Iris pigment epithelial cell (primary cell): ENCODE results near the gene CDH13.

ENCODE experiments used
- DNase-seq: peaks from one replicate; pipeline ENCODE4 v3.0.0-alpha.2; 2011; ENCODE audit warnings: low read depth

Gene CDH13

GRCh38 chr16:82628088-82628423 lies 1.3 kb downstream of the CDH13 start:
- no peak for DNase-seq

GRCh38 chr16:82628711-82629110 lies 1.9 kb downstream of the CDH13 start:
- no peak for DNase-seq

GRCh38 chr16:82629441-82630027 lies 2.8 kb downstream of the CDH13 start:
- peak; percentile 51 for DNase-seq

- peak; percentile 48 for DNase-seq
Observed at GRCh38 chr16:82630219-82630618, 3.5 kb downstream of the CDH13 start.

- peak; percentile 52 for DNase-seq
Observed at GRCh38 chr16:82630688-82631087, 3.9 kb downstream of the CDH13 start.

GRCh38 chr16:82631701-82632685 lies 5.2 kb downstream of the CDH13 start:
- DNase-seq, result peak; percentile 49

- DNase-seq, result peak; percentile 39
Observed at GRCh38 chr16:82633964-82634600, 7.3 kb downstream of the CDH13 start.

- DNase-seq, result no peak
Observed at GRCh38 chr16:82634955-82635610, 8.3 kb downstream of the CDH13 start.

- no peak for DNase-seq
Observed at GRCh38 chr16:82636485-82636884, 9.7 kb downstream of the CDH13 start.

- DNase-seq, result no peak
Observed at GRCh38 chr16:82636958-82637357, 10.2 kb downstream of the CDH13 start.

GRCh38 chr16:82638095-82638798 lies 11.5 kb downstream of the CDH13 start:
- DNase-seq, result peak; percentile 90

- no peak for DNase-seq
Observed at GRCh38 chr16:82639263-82639662, 12.5 kb downstream of the CDH13 start.

GRCh38 chr16:82639666-82640336 lies 13.0 kb downstream of the CDH13 start:
- DNase-seq, result peak; percentile 75

- peak; percentile 68 for DNase-seq
Observed at GRCh38 chr16:82641336-82641984, 14.7 kb downstream of the CDH13 start.

GRCh38 chr16:82643136-82643535 lies 16.4 kb downstream of the CDH13 start:
- no peak for DNase-seq

- no peak for DNase-seq
Observed at GRCh38 chr16:82643936-82644630, 17.3 kb downstream of the CDH13 start.

- no peak for DNase-seq
Observed at GRCh38 chr16:82646504-82646903, 19.7 kb downstream of the CDH13 start.

- DNase-seq, result peak; percentile 71
Observed at GRCh38 chr16:82649766-82650165, 23.0 kb downstream of the CDH13 start.

GRCh38 chr16:82650804-82651203 lies 24.0 kb downstream of the CDH13 start:
- DNase-seq, result no peak
